Sigmoid colon (tissue), 4 donors: Measurements from ENCODE around the gene KAT7.

Source experiments
- CTCF ChIP-seq, 4 experiments: fragments of 450-650 bp in 3 of 4; fragments of 200-600 bp in 1 of 4; IDR thresholded peaks; one replicate each; pipeline ENCODE4 v1.5.1; 2016 to 2019; ENCODE audit warnings: antibody characterized with exemption in 4 of 4, mild to moderate bottlenecking in 3 of 4, moderate library complexity in 2 of 4
- EP300 ChIP-seq, 4 donors: sonication (generic); formaldehyde crosslinking; IDR thresholded peaks; one replicate each; pipeline ENCODE4 v1.6.1; 2017; ENCODE audit warnings: antibody characterized with exemption in 4 of 4
- POLR2A ChIP-seq, 2 donors: fragments of 450-650 bp; IDR thresholded peaks; one replicate each; pipeline ENCODE4 v1.6.1; 2016; ENCODE audit warnings: antibody characterized with exemption in 2 of 2, mild to moderate bottlenecking in 2 of 2, moderate library complexity in 2 of 2
- POLR2AphosphoS5 ChIP-seq, 4 donors: sonication (generic); formaldehyde crosslinking; IDR thresholded peaks; one replicate each; pipeline ENCODE4 v1.6.1; 2017; ENCODE audit warnings: antibody characterized with exemption in 4 of 4

- no peak for TF ChIP-seq POLR2A (IDR thresholded peaks at IDR 0.05)
- TF ChIP-seq CTCF (IDR thresholded peaks at IDR 0.05) = no peak
- TF ChIP-seq EP300 (IDR thresholded peaks at IDR 0.05) = no peak
- TF ChIP-seq POLR2AphosphoS5 (IDR thresholded peaks at IDR 0.05) = no peak
Observed at GRCh38 chr17:49745175-49746139, 43.0 kb upstream of the KAT7 start.
